PC-9 (cell line): ENCODE data around the gene SLC35G2.

Experiments used
- CTCF ChIP-seq: fragments of 200-600 bp; sonication (generic); conservative IDR thresholded peaks from 2 replicates; pipeline ENCODE4 v1.6.1; 2017; ENCODE audit warnings: mixed run types, antibody characterized with exemption, mild to moderate bottlenecking, moderate library complexity
- EZH2 ChIP-seq: fragments of 200-600 bp; sonication (generic); IDR thresholded peaks from 2 replicates; pipeline ENCODE4 v1.8.0; 2017; ENCODE audit warnings: antibody characterized with exemption, low read depth

- no peak for TF ChIP-seq CTCF
- TF ChIP-seq EZH2 = no peak
Measured at GRCh38 chr3:136792556-136793330, 26.2 kb upstream of the SLC35G2 start.
